HT1080 (cell line): Measurements from ENCODE around the gene CDH1. TPM values are rescaled to one million over a fixed set of nuclear protein-coding genes. Genes with fewer than 3 reads are reported as not detected.

Experiments used
- DNase-seq: peaks from one replicate; pipeline ENCODE4 v3.0.0-alpha.2; 2015; ENCODE audit warnings: low read depth
- small RNA-seq: library from RNA; depleted of rRNA; stranded (forward); fragments of <200 nt; gene quantifications from one replicate; pipeline ENCODE3, GENCODE V24; 2014
- total RNA-seq: library from RNA; depleted of rRNA; stranded (reverse); fragments of >200 nt; shearing (Covaris generic); gene quantifications from 2 replicates; pipeline ENCODE4 v1.2.3, GENCODE V29; 2014; rRNA removed

Gene CDH1
- total RNA-seq, 1 experiment from 2014 or later, result not detected

GRCh38 chr16:68848786-68849185 is 111.7 kb downstream of the CDH1 start:
- DNase-seq, result no peak

GRCh38 chr16:68850481-68850880 is 113.4 kb downstream of the CDH1 start:
- no peak for DNase-seq

GRCh38 chr16:68851601-68852000 is 114.5 kb downstream of the CDH1 start:
- DNase-seq, result no peak

GRCh38 chr16:68857479-68857878 is 120.4 kb downstream of the CDH1 start:
- no peak for DNase-seq

- no peak for DNase-seq
These were observed 122.7 kb downstream of the CDH1 start for GRCh38 chr16:68859828-68860227.

GRCh38 chr16:68860978-68861892 is 124.1 kb downstream of the CDH1 start:
- no peak for DNase-seq

GRCh38 chr16:68866933-68867332 is 129.8 kb downstream of the CDH1 start:
- DNase-seq, result no peak

GRCh38 chr16:68869492-68870088 is 132.5 kb downstream of the CDH1 start:
- no peak for DNase-seq

- DNase-seq, result no peak
These were observed 136.8 kb downstream of the CDH1 start for GRCh38 chr16:68873635-68874471.

- no peak for DNase-seq
These were observed 138.8 kb downstream of the CDH1 start for GRCh38 chr16:68875871-68876270.

GRCh38 chr16:68883685-68884084 is 146.6 kb downstream of the CDH1 start:
- DNase-seq, result no peak

GRCh38 chr16:68884401-68884800 is 147.3 kb downstream of the CDH1 start:
- DNase-seq, result no peak

Small RNAs within 50 kb of the gene (small RNA-seq; reads per million reads assigned to genes)
- gene RNA5SP429, result not detected

Other genes with a start within 250 kb of the CDH1 start
- gene ZFP90, start 198.0 kb upstream of the CDH1 start, total RNA-seq, result 0.11 and 0.27 TPM in 2 replicates
- gene CDH3, start 92.0 kb upstream of the CDH1 start, total RNA-seq, result 0.10 and 0.31 TPM in 2 replicates
- 12.7 and 16.6 TPM in 2 replicates for gene TANGO6, start 106.2 kb downstream of the CDH1 start, total RNA-seq